Effector CD8-positive, alpha-beta T cell (primary cell): ENCODE measurements around the gene HNRNPA2B1.
A peak's percentile ranks its signal among the peaks of the same experiment; 100 is the strongest.

Experiments used
- DNase-seq: peaks from one replicate; lab custom pipeline; 2025; lab: John Stamatoyannopoulos, UW
- total RNA-seq, 4 experiments: gene quantifications; one replicate each; lab custom pipeline; 2026; lab: John Stamatoyannopoulos, UW

The HNRNPA2B1 gene
- total RNA-seq = 471 to 617 (median 515) reads per million in 4 experiments

GRCh38 chr7:26200444-26201246 is at the start of gene HNRNPA2B1:
HNRNPA2B1 (minus strand) TSS chr7:26200746; CDS start chr7:26200577, 169 bp downstream.
- DNase-seq = peak; percentile 97

DNA sequence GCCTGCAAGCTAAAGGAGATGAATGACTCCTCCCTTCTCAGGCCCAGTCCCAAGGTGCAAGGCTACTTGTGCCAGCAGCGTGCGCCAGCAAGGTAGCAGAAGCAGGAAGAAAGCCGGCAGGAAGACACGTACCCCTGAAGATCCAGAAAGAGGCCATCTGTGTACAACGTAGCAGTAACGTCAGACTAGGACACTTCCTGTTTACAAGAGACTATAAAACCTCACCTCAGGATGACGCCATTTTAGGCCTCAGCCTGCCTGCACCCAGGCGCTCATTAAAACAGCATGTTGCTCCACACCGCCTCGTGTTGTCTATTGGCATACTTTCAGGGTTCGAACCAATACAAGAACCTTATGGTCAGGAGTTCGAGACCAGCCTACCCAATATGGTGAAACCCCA is 49.7 kb upstream of the HNRNPA2B1 start:
- DNase-seq = no peak

GRCh38 chr7:26245150-26245549 is 44.6 kb upstream of the HNRNPA2B1 start:
- no peak for DNase-seq

- DNase-seq = no peak
These were observed 37.5 kb upstream of the HNRNPA2B1 start for GRCh38 chr7:26238032-26238431.

- no peak for DNase-seq
These were observed 36.7 kb upstream of the HNRNPA2B1 start for GRCh38 chr7:26237035-26237807.

DNA sequence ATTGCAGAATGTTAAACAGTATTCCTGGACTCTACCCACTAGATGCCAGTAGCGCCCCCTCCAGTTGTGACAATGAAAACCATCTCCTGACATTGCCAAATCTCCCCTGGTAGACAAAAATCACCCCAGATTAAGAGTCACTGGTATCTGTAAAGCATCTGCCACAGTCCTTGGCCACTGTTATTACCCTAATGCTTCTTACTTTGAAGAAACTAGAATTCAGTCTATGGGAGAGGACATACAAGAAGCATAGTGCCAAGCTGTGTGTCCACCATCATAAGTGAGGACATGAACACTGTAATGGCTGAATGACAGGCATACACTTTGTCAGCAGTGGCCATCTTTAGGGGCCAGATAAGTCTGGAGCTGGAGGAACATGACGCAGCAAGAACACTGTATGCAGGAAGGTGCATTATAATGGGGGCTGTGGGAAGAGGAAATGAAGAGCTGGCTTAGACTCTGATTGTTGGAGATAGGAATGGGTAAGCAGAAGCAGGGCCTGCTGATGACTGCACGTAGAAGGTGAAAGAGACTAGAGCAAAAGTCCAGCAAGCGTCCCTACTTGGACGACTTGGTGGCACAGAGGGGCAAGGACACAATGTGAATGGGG is 33.5 kb upstream of the HNRNPA2B1 start:
- DNase-seq = no peak

DNA sequence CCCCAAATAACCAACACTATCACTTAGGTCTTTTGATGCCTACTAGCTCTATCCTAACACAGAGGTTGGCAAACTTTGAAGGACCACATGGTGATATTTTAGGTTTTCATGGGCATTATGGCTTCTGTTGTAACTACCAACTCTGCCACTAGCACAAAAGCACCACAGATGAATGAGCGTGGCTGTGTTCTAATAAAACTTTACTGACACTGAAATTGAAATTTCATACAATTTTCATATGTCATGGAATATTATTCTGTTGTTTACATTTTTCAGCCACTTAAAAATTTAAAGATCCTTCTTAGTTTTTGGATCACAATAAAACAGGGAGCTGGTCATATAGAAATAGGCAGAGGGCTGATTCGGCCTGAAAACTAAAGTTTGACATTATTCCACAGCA is 27.4 kb upstream of the HNRNPA2B1 start:
- no peak for DNase-seq

DNA sequence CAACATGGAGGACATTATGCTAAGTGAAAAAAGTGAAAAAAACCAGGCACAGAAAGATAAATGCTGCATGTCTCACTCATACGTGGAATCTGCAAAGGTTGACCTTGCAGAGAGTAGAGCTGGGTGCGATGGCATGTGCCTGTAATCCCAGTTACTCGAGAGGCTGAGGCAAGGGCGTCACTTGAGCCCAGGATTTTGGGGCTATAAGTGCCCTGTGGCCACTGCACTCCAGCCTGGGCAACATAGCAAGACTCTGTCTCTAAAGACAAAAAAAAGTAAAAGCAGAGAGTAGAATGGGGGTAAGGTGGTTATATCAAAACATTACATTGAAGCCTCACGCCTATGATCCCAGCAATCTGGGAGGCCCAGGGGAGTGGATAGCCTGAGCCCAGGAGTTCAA is 23.8 kb upstream of the HNRNPA2B1 start:
- DNase-seq = no peak

DNA sequence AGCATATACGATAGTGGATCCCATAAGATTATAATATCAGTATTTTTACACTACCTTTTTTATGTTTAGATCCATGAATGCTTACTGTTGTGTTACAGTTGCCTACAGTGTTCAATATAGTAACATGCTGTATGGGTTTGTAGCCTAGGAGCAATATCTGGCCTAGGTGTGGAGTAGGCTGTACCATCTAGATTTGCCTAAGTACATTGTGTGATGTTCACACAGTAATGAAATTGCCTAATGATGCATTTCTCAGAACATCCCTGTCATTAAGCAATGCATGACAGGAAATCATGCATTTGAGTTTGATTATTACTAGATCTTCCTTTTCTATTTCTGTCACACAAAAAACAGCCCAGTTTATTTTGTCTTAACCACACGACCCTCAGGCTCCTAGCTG is 15.5 kb upstream of the HNRNPA2B1 start:
- DNase-seq = no peak

DNA sequence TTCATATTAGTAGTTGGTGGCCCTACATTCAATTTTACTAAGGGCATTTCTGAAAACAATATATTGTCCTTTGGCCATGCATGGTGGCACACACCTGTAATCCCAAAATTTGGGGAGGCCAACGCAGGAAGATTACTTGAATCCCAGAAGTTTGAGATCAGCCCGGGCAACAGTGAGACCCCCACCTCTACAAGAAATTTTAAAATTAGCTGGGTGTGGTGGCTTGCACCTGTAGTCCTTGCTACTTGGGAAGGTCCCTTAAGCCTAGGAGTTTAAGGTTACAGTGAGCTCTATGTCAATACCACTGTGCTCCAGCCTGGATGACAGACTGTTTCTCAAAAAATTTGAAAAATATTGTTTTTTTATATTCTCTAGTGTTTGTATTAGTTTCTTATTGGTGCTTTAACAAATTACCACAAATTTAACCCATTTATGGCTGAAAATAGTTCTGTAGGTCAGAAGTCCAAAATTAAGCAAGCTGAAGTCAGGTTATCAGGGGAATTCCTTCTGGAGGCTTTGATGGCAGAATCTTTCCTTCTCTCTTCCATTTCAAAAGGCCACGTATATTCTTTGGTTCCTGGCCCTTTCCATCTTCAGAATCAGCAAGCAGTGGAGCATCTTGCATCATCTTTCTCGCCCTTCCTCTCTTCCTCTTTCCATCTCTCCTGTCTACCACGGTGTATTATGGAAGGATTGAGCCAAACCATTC is 13.4 kb upstream of the HNRNPA2B1 start:
- DNase-seq = no peak

DNA sequence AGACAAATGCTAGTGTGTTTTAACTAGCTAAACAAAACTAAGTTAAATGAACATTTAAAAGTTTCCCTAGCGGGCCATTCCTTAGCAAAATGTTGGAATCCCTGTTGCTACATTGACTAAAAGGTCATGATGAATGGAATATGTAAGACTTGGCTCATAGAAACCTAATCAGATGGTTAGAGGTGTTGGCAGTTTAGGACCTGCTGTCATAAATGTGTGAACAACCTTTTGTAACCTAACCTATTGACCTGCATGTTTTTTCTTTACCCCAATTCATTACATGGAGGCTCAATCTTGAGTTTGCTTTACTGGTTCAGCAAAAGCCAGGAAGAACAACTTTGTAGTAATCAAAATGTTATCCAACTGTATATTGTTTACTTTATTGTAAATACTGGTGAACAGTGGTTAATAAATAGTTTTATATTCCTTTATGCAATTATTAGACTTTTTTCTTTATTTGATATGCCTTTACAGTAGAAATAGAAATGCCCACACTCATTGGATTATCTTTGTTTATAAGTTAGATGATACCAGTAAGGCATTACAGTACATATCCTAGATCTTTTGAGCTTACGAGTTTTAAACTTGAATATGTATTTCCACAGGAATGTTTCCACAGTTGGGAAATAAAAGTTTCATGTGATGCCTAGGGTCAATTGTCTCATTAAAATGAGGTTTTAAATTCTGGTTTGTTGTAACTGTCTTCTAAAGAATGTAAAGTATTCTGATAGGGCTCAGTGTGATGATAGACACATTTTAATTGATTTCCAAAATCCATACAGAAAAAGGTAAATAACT is 12.6 kb upstream of the HNRNPA2B1 start:
- DNase-seq = no peak

- DNase-seq = no peak
These were observed 7.5 kb upstream of the HNRNPA2B1 start for GRCh38 chr7:26208040-26208439.

DNA sequence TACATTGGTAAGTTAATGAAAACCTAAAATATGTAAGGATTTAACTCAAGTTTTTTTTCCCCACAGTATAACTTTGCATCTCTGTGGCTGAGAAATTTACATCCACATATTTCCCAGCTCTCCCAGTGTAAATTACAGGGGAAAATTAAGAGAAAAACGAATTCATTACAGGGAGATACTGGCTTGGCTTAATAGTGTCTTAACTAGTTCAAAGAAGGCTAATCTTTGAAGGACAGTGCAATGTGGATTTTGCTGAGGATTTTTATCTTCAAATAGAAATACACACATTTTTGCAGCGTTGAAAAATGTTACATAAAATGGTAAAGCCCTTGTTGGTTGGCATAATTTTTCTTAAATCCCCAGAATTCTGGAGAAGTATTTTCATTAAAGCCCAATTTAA is 2.5 kb upstream of the HNRNPA2B1 start:
- DNase-seq = no peak

DNA sequence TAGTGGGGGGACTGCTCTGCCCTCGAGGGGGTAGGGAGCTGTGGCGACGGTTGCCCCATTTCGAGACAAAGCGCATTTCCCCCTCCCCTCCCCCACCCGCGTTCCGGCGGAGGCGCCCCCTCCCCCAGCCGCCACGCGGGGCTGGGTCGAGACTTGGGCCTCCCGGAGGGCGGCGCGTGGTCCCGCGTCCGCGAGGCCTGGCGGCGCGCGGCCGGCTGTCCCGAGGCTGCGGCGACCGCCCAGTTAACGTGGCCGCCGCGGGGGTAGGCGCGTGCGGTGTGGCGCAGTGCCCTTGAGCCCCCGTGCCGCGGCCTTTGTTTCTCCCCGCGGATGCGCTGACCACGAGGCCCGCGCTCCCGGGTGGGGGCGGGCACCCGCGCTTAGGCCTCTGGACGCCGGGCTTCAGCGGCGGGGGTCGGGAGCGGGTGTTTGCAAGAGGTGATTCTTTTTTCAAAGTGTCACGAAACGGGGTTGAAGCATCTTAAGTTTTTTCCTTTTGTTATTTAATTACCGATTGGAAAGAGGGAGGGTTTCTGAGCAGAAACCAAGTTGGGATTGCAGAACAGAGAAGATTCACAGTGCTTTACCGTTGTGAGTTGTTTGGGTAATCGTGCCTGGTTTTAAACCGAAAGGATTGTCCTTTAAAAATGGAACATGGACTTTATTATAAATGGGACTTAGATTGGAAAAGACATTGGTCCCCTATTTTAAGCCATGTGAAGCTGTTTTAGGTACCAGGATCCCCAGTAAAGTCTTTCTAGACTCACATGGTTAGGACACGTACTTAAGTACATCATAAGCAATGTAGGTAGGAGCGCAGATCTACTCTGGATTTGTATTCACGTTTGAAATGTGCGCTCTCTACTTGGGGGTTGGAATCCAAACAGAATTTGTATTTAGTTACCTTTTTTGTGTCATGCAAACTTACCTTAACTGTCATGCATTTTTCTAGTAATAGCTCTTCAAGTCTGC is 1.8 kb upstream of the HNRNPA2B1 start:
- peak; percentile 41 for DNase-seq

DNA sequence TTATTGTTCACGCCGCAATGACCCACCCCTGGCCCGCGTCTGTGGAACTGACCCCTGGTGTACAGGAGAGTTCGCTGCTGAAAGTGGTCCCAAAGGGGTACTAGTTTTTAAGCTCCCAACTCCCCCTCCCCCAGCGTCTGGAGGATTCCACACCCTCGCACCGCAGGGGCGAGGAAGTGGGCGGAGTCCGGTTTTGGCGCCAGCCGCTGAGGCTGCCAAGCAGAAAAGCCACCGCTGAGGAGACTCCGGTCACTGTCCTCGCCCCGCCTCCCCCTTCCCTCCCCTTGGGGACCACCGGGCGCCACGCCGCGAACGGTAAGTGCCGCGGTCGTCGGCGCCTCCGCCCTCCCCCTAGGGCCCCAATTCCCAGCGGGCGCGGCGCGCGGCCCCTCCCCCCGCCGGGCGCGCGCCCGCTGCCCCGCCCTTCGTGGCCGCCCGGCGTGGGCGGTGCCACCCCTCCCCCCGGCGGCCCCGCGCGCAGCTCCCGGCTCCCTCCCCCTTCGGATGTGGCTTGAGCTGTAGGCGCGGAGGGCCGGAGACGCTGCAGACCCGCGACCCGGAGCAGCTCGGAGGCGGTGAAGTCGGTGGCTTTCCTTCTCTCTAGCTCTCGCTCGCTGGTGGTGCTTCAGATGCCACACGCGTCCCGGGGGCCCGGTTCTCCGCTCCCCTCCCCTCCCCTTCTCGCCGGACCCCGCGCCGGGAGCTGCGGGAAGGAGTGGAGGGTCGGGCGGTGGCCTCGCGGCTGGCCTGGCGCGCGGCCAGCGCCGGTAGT is 887 bp upstream of the HNRNPA2B1 start, which contains the start of gene CBX3:
Gene CBX3, plus strand, starts transcription at position 499 of the 772 bp plus-strand sequence. CDS start 1,254 bp downstream, outside the sequence.
- DNase-seq = peak; percentile 87

DNA sequence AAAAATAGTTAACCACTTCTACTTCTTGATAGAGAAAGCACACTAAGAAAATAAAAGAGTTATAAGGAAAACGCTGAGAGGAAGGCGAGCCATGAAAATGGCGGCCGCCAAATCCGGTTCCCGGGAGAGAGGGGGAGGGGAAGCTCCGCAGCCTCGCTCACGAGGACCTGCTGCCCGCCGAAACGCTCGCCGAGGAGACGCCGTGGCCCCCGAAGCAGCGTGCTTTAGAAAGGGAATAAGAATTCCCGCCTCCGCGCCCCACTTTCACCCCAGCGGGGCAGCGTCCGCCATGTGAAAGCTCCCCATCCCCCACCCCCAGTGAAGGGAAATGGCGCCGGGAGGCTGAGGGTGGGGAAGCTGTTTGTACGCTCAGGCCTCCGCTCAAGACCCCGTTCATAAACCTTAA is 505 bp downstream of the HNRNPA2B1 start:
- DNase-seq = peak; percentile 70

GRCh38 chr7:26199301-26200037 is 1.1 kb downstream of the HNRNPA2B1 start:
- peak; percentile 43 for DNase-seq

DNA sequence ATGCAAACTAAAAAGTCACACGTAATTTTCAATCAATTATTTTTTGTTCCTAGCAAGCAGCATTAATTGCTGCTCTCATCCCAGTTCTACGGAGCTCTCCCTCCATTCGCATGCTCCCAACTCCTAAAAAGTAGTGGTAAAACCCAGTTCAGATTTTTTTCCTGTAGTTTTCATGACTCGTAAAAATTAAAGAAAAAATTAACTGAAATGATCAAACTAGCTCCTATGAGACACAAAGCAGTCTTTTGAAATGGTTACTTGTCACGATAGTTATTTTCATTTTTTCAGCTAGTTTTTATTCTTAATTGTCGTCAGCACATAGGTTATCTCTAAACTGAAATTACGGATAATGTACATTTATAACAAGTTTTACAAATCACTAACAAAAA is 1.8 kb downstream of the HNRNPA2B1 start:
- no peak for DNase-seq
